GM12878 (cell line): Measurements from ENCODE around the gene CFAP299. TPM values are rescaled to one million over a fixed set of nuclear protein-coding genes. Genes with fewer than 3 reads are reported as not detected.

Source experiments
- ATAC-seq: fragments of 200-7000 bp; cut with Tn5 transposase; 3 replicates; pipeline ENCODE4 v1.9.1; 2020; ENCODE audit warnings: mild to moderate bottlenecking, moderate library complexity
- BruUV-seq: library from RNA; stranded (reverse); fragments of 400-500 nt; replicated peaks from 2 replicates; lab custom pipeline; 2021; lab: Mats Ljungman, UMichigan
- CTCF ChIA-PET: fragments of 300-600 bp; sonication (Branson Sonifier 250); formaldehyde crosslinking; extraction: SDS; loops from one replicate; lab custom pipeline; 2021; ENCODE audit warnings: inconsistent platforms; lab: Yijun Ruan, JAX
- POLR2A ChIA-PET: fragments of 350-600 bp; formaldehyde crosslinking; extraction: SDS; loops from one replicate; lab custom pipeline; 2021; ENCODE audit warnings: inconsistent platforms; lab: Charles Lee
- RAD21 ChIA-PET: fragments of 300-600 bp; sonication (Branson Sonifier 250); formaldehyde crosslinking; loops from one replicate; lab custom pipeline; 2023; ENCODE audit warnings: antibody characterized with exemption; ENCODE audit not compliant: unreplicated experiment; lab: Charles Lee
- SMC1A ChIA-PET: fragments of 300-600 bp; sonication (Branson Sonifier 250); formaldehyde crosslinking; loops from one replicate; lab custom pipeline; 2023; ENCODE audit not compliant: unreplicated experiment, uncharacterized antibody; lab: Charles Lee
- DNase-seq: peaks from one replicate; pipeline ENCODE4 v3.0.0-alpha.2; 2011; ENCODE audit warnings: low read depth, low spot score
- FAIRE-seq: peaks from 3 replicates; lab custom pipeline; 2011; peaks lifted over from hg19 to GRCh38; lab: Jason Lieb, UNC
- H2AFZ ChIP-seq: 2 replicates; pipeline ENCODE4 v1.6.0; 2011; ENCODE audit warnings: low read depth, low read length, control low read depth; ENCODE audit not compliant: control insufficient read depth
- H3K27ac ChIP-seq: 2 replicates; pipeline ENCODE4 v1.5.1; 2011; ENCODE audit warnings: control low read depth; ENCODE audit not compliant: control insufficient read depth, insufficient read depth
- H3K27me3 ChIP-seq, 2 experiments: replicated peaks in 1 of 2; 2 replicates each; pipeline versions ENCODE4 v1.6.0 to v1.6.1; 2011; ENCODE audit warnings: low read length in 1 of 2; ENCODE audit not compliant: control insufficient read depth in 2 of 2, insufficient read depth in 2 of 2
- H3K36me3 ChIP-seq, 2 experiments: 2 replicates each; pipeline ENCODE4 v1.5.1; 2011; ENCODE audit warnings: low read length in 1 of 2; ENCODE audit not compliant: control insufficient read depth in 2 of 2, insufficient read depth in 2 of 2
- H3K4me1 ChIP-seq: 2 replicates; pipeline ENCODE4 v1.6.1; 2011; ENCODE audit warnings: mild to moderate bottlenecking, low read length, moderate library complexity, mixed read lengths; ENCODE audit not compliant: control insufficient read depth, insufficient read depth
- H3K4me2 ChIP-seq: 2 replicates; pipeline ENCODE4 v1.6.0; 2011; ENCODE audit warnings: control low read depth; ENCODE audit not compliant: control insufficient read depth, insufficient read depth
- H3K4me3 ChIP-seq: fragments of 200-600 bp; sonication (generic); 2 replicates; pipeline ENCODE4 v1.5.1; 2016
- H3K79me2 ChIP-seq: 2 replicates; pipeline ENCODE4 v1.6.0; 2011; ENCODE audit warnings: low read length; ENCODE audit not compliant: control insufficient read depth, insufficient read depth
- H3K9ac ChIP-seq: 2 replicates; pipeline ENCODE4 v1.8.0; 2011; ENCODE audit warnings: low read length, control low read depth, mixed read lengths; ENCODE audit not compliant: control insufficient read depth, insufficient read depth
- H3K9me3 ChIP-seq: replicated peaks from 3 replicates; pipeline ENCODE4 v1.5.1; 2011; ENCODE audit warnings: mild to moderate bottlenecking, low read length; ENCODE audit not compliant: control insufficient read depth, insufficient read depth
- H4K20me1 ChIP-seq: 2 replicates; pipeline ENCODE4 v1.6.0; 2011; ENCODE audit not compliant: control insufficient read depth, insufficient read depth
- ATF3 ChIP-seq: IDR thresholded peaks from 2 replicates; pipeline ENCODE4 v1.6.1; 2011; ENCODE audit warnings: low read depth, mild to moderate bottlenecking, low read length, moderate library complexity, borderline replicate concordance; ENCODE audit errors: extremely low read depth
- CHD2 ChIP-seq: IDR thresholded peaks from 2 replicates; pipeline ENCODE4 v1.6.1; 2011; ENCODE audit warnings: low read depth, low read length, improper control_type of control experiment, borderline replicate concordance
- CHD4 ChIP-seq: fragments of 200-600 bp; sonication (generic); IDR thresholded peaks from 2 replicates; pipeline ENCODE4 v1.6.1; 2016; ENCODE audit warnings: mild to moderate bottlenecking
- CUX1 ChIP-seq: IDR thresholded peaks from 2 replicates; pipeline ENCODE4 v1.6.1; 2012; ENCODE audit warnings: improper control_type of control experiment, low read depth, low read length; ENCODE audit not compliant: insufficient replicate concordance
- EGR1 ChIP-seq, 2 experiments: IDR thresholded peaks; 1 replicate in 1 of 2; 2 replicates in 1 of 2; pipeline ENCODE4 v1.6.1; 2011 to 2012; ENCODE audit warnings: low read depth in 2 of 2, low read length in 2 of 2, borderline replicate concordance in 1 of 2, mild to moderate bottlenecking in 1 of 2, moderate library complexity in 1 of 2
- HDAC6 ChIP-seq: fragments of 200-600 bp; sonication (generic); IDR thresholded peaks from one replicate; pipeline ENCODE4 v1.8.0; 2017; ENCODE audit warnings: antibody characterized with exemption; ENCODE audit not compliant: unreplicated experiment
- MEF2A ChIP-seq: IDR thresholded peaks from 2 replicates; pipeline ENCODE4 v1.6.1; 2011; ENCODE audit warnings: low read depth, mild to moderate bottlenecking, low read length, moderate library complexity; ENCODE audit not compliant: insufficient read depth
- MYB ChIP-seq: fragments of 150-350 bp; IDR thresholded peaks from 2 replicates; pipeline ENCODE4 v1.6.1; 2014; ENCODE audit warnings: mild to moderate bottlenecking, low read depth, low read length, borderline replicate concordance
- RELA ChIP-seq: fragments of 450-650 bp; IDR thresholded peaks from 2 replicates; pipeline ENCODE4 v1.8.0; 2014; ENCODE audit warnings: borderline replicate concordance; ENCODE audit not compliant: partially characterized antibody
- RUNX3 ChIP-seq: IDR thresholded peaks from 2 replicates; pipeline ENCODE4 v1.6.1; 2012; ENCODE audit warnings: low read length, inconsistent platforms
- SIN3A ChIP-seq: IDR thresholded peaks from 2 replicates; pipeline ENCODE4 v1.6.1; 2012; ENCODE audit warnings: low read depth, low read length, improper control_type of control experiment
- SMARCA5 ChIP-seq: fragments of 450-650 bp; IDR thresholded peaks from 2 replicates; pipeline ENCODE4 v1.6.1; 2017; ENCODE audit warnings: mild to moderate bottlenecking
- SP1 ChIP-seq: IDR thresholded peaks from one replicate; pipeline ENCODE4 v1.6.1; 2011; ENCODE audit warnings: low read depth, low read length
- SPI1 ChIP-seq: IDR thresholded peaks from 2 replicates; pipeline ENCODE4 v1.6.1; 2011; ENCODE audit warnings: low read depth, mild to moderate bottlenecking, low read length, moderate library complexity, borderline replicate concordance; ENCODE audit not compliant: insufficient read depth
- WGBS: methylation state at CpG from one replicate; pipeline ENCODE4 v1.1.6; 2016; ENCODE audit warnings: low lambda C conversion rate; ENCODE audit not compliant: insufficient replicate concordance, insufficient coverage; ENCODE audit errors: missing lambda C conversion rate; 5-methylcytosine and 5-hydroxymethylcytosine counted together
- in situ Hi-C: fragments of 300-500 bp; cut with MboI; formaldehyde crosslinking; loops from 9 replicates; pipeline ENCODE4 v1.14.3; 2018; ENCODE audit warnings: mixed read lengths
- intact Hi-C: fragments of 100-400 bp; cut with micrococcal nuclease; formaldehyde crosslinking; loops from one replicate; pipeline ENCODE4 v1.14.2; 2022; ENCODE audit not compliant: unreplicated experiment
- polyA plus RNA-seq, 11 experiments: library from polyadenylated mRNA; depleted of rRNA in 4 of 11; unstranded in 6 of 11; stranded (reverse) in 5 of 11; fragments of >200 nt; fragmentation: Nextera tagmentation in 4 of 11; fragmentation: Illumina TruSeq in 1 of 11; extraction: Ambion mirVana in 4 of 11; extraction: Trizol in 1 of 11; gene quantifications; 1 replicate in 1 of 11; 2 replicates in 10 of 11; pipeline versions ENCODE4 v1.2.1 to v1.2.3, GENCODE V29; 2011 to 2016; ENCODE audit warnings: inconsistent platforms in 2 of 11, missing spikeins in 2 of 11, low read depth in 1 of 11
- total RNA-seq, 4 experiments: library from RNA; depleted of rRNA in 3 of 4; stranded (reverse); fragments of >200 nt in 3 of 4; fragmentation: Illumina TruSeq in 1 of 4; extraction: Trizol in 1 of 4; gene quantifications; 2 replicates each; pipeline versions ENCODE4 v1.2.1 to v1.2.3, GENCODE V29; 2013 to 2021
- TF ChIP-seq, protein P1 (sequence below): fragments of 450-650 bp; IDR thresholded peaks from 2 replicates; pipeline ENCODE4 v1.6.1; 2016; ENCODE audit warnings: mild to moderate bottlenecking

Gene CFAP299
- total and polyA plus RNA-seq, 10 of the 15 experiments (the other 5 are each of a cell fraction or from before 2014, with no cell fraction given) = 0.06 to 0.34 TPM; not detected in 8

GRCh38 chr4:80409809-80410208 lies 74.3 kb downstream of the CFAP299 start:
- no peak for FAIRE-seq
- no peaks in the 10 kb centered on the region for H3K4me1 ChIP-seq
- BruUV-seq = no TSS peak
- no peaks in the 10 kb centered on the region for H4K20me1 ChIP-seq
- no peak overlapping the region for H3K4me2 ChIP-seq
- H3K9ac ChIP-seq = no peak overlapping the region
- no peak overlapping the region for H3K4me3 ChIP-seq
- in situ Hi-C loops = no loop called here
- TF ChIP-seq CHD4 (no peak), HDAC6 (no peak), MYB (no peak), CUX1 (no peak), RUNX3 (no peak), ATF3 (no peak), RELA (no peak), MEF2A (no peak), SIN3A (no peak), EGR1 (IDR thresholded peaks at IDR 0.05; ENCODE audit: borderline replicate concordance in 1 of 2, low read depth in 2 of 2, low read length in 2 of 2) (no peak), SPI1 (no peak), SMARCA5 (no peak), SP1 (no peak), CHD2 (no peak)
- TF ChIP-seq, protein P1, sequence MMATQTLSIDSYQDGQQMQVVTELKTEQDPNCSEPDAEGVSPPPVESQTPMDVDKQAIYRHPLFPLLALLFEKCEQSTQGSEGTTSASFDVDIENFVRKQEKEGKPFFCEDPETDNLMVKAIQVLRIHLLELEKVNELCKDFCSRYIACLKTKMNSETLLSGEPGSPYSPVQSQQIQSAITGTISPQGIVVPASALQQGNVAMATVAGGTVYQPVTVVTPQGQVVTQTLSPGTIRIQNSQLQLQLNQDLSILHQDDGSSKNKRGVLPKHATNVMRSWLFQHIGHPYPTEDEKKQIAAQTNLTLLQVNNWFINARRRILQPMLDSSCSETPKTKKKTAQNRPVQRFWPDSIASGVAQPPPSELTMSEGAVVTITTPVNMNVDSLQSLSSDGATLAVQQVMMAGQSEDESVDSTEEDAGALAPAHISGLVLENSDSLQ = no peak
- WGBS = 28% methylated on average over 2 of the region's 2 CpGs
- ChIA-PET POLR2A (no interaction called here), SMC1A (no interaction called here), RAD21 (no interaction called here), CTCF (no interaction called here)
- ATAC-seq = no peak
- intact Hi-C loops = no loop called here
- no peak overlapping the region for H3K27ac ChIP-seq
- H2AFZ ChIP-seq = no peak overlapping the region
- H3K36me3 ChIP-seq = no peaks in the 10 kb centered on the region
- H3K79me2 ChIP-seq = no peaks in the 10 kb centered on the region
- no peaks in the 10 kb centered on the region for H3K9me3 ChIP-seq
- no peaks in the 10 kb centered on the region; a peak in 1 of 4 replicates for H3K27me3 ChIP-seq
- DNase-seq = no peak
